ENCODE results near the gene EFCAB6.

DNA sequence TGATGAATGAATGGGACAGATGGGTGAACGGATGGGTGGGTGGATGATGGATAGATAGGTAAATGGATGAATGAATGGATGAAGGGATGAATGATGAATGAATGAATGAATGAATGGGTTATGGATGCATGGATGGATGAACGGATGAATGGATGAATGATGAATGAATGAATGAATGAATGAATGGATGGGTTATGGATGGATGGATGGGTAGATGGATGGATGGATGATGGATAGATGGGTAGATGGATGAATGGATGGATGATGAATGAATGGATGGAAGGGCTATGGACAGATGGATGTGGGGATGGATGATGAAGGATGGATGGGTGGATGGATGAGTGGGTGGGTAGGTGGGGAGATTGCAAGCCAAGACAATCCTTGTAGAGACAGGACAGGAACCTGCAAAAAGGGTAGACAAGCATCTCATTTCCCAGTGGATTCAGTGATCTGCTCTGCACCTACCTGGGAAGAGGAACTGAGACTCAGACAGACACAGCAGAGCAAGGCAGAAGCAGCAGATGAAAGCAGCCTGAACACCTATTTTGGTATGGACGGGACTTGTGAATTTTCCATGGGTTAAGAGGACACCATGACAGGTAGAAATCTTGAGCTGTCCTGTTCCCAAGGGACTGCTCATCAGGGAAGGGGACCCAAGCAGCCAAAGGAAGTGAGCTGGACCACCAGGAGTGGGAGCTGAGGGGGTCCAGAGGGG lies 68.0 kb downstream of the EFCAB6 start:
- TF ChIP-seq POLR2AphosphoS5 (IDR thresholded peaks at IDR 0.05) = no peak
- no peak for TF ChIP-seq EP300 (IDR thresholded peaks at IDR 0.05)

Measured in gastroesophageal sphincter (tissue), 2 donors.